Left ventricle myocardium inferior (tissue), 1 donor: ENCODE results near the gene PCNX2. TPM values are rescaled to one million over a fixed set of nuclear protein-coding genes. Genes with fewer than 3 reads are reported as not detected.

Source experiments
- DNase-seq: peaks from one replicate; pipeline ENCODE4 v3.0.0-alpha.2; 2020
- H3K27ac ChIP-seq: fragments of 200-600 bp; replicated peaks from 2 replicates; pipeline ENCODE4 v1.8.0; 2021
- H3K27me3 ChIP-seq: fragments of 200-600 bp; 2 replicates; pipeline ENCODE4 v1.8.0; 2021; ENCODE audit warnings: low read depth
- H3K36me3 ChIP-seq: fragments of 200-600 bp; 2 replicates; pipeline ENCODE4 v1.8.0; 2021
- H3K4me1 ChIP-seq: fragments of 200-600 bp; 2 replicates; pipeline ENCODE4 v1.8.0; 2021
- H3K4me3 ChIP-seq: fragments of 200-600 bp; 2 replicates; pipeline ENCODE4 v1.8.0; 2021; ENCODE audit warnings: mild to moderate bottlenecking, moderate library complexity
- H3K9me3 ChIP-seq: fragments of 200-600 bp; replicated peaks from 2 replicates; pipeline ENCODE4 v1.8.0; 2021
- intact Hi-C: fragments of 100-400 bp; cut with micrococcal nuclease; formaldehyde crosslinking; loops from one replicate; pipeline ENCODE4 v1.11.0; 2022
- total RNA-seq: library from RNA; stranded (reverse); fragmentation: NEBNext Ultra II Directional; extraction: Animal tissue kit (Norgen Biotek cat#: 25700); gene quantifications from one replicate; pipeline ENCODE4 v1.2.1, GENCODE V29; 2021
- TF ChIP-seq, protein P1 (sequence below): fragments of 200-600 bp; IDR thresholded peaks from 2 replicates; pipeline ENCODE4 v1.8.0; 2021; ENCODE audit warnings: antibody characterized with exemption, mild to moderate bottlenecking, borderline replicate concordance
- donor health status: DM: no; HTN: yes; CAD: no; lungs with severe emphysema.

The PCNX2 gene
- total RNA-seq, 1 donor from 2014 or later = 0.82 TPM

GRCh38 chr1:233020426-233020825, 275.1 kb downstream of the PCNX2 start:
- TF ChIP-seq, protein P1, sequence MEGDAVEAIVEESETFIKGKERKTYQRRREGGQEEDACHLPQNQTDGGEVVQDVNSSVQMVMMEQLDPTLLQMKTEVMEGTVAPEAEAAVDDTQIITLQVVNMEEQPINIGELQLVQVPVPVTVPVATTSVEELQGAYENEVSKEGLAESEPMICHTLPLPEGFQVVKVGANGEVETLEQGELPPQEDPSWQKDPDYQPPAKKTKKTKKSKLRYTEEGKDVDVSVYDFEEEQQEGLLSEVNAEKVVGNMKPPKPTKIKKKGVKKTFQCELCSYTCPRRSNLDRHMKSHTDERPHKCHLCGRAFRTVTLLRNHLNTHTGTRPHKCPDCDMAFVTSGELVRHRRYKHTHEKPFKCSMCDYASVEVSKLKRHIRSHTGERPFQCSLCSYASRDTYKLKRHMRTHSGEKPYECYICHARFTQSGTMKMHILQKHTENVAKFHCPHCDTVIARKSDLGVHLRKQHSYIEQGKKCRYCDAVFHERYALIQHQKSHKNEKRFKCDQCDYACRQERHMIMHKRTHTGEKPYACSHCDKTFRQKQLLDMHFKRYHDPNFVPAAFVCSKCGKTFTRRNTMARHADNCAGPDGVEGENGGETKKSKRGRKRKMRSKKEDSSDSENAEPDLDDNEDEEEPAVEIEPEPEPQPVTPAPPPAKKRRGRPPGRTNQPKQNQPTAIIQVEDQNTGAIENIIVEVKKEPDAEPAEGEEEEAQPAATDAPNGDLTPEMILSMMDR = no peak
- intact Hi-C loops = no loop called here
- no peak overlapping the region for H3K4me3 ChIP-seq
- no peaks in the 10 kb centered on the region for H3K36me3 ChIP-seq
- no peak overlapping the region for H3K27ac ChIP-seq
- H3K4me1 ChIP-seq = peaks cover 12% of the 10 kb centered on the region
- DNase-seq = no peak
- no peaks in the 10 kb centered on the region for H3K27me3 ChIP-seq
- H3K9me3 ChIP-seq = no peaks in the 10 kb centered on the region

- no peak overlapping the region for H3K27ac ChIP-seq
- intact Hi-C loops = no loop called here
- TF ChIP-seq, protein P1 = no peak
- H3K36me3 ChIP-seq = no peaks in the 10 kb centered on the region
- no peak for DNase-seq
- H3K27me3 ChIP-seq = no peaks in the 10 kb centered on the region
- no peaks in the 10 kb centered on the region for H3K9me3 ChIP-seq
- peaks cover 12% of the 10 kb centered on the region for H3K4me1 ChIP-seq
- no peak overlapping the region for H3K4me3 ChIP-seq
Measured at GRCh38 chr1:233019778-233020325, 275.7 kb downstream of the PCNX2 start.

DNA sequence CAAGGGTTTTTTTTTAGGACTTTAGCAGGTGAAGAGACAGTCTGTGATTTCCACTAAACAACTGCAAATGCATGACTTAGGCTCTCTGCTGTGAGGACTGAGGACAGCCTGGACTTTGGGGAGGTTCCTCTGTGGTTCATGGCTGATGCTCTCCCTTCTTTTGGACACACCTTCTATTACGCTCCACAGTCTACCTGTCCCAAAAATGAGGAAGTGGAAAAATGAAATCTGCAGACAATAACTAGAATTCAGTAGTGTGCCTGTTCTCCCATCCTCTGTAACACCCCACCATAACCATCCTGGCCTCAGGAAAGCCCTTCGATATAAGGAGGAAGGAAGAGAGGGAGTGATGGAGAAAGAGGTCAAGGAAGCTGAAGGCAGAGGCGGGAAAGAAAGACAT, 276.4 kb downstream of the PCNX2 start:
- DNase-seq = no peak
- H3K27ac ChIP-seq = no peak overlapping the region
- TF ChIP-seq, protein P1 = no peak
- H3K4me1 ChIP-seq = peaks cover 12% of the 10 kb centered on the region
- no peaks in the 10 kb centered on the region for H3K36me3 ChIP-seq
- intact Hi-C loops = no loop called here
- H3K9me3 ChIP-seq = no peaks in the 10 kb centered on the region
- H3K27me3 ChIP-seq = no peaks in the 10 kb centered on the region
- H3K4me3 ChIP-seq = no peak overlapping the region

DNA sequence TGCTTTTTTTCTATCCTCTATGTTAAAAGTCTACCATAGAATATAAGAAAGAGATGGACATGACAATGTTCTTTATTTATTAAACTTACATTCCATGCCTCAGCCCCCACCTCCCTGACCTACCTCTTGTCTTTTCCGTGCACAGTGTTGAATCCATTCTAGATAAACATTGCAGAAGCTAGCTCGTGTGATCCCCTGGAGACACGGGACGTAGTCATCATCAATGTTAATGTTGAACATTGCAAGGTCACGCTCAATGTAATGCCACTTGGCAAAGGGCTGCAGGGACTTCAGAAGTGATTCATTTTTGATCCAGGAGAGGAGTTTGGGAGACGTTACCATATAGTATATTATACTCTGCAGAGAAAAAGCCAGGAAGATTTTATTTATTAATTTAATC, 278.7 kb downstream of the PCNX2 start:
- TF ChIP-seq, protein P1 = no peak
- Histone ChIP-seq H3K36me3 (no peaks in the 10 kb centered on the region), H3K4me1 (peaks cover 12% of the 10 kb centered on the region), H3K27ac (no peak overlapping the region), H3K9me3 (no peaks in the 10 kb centered on the region), H3K27me3 (no peaks in the 10 kb centered on the region), H3K4me3 (no peak overlapping the region)
- no peak for DNase-seq
- intact Hi-C loops = no loop called here

- Histone ChIP-seq H3K36me3 (no peaks in the 10 kb centered on the region), H3K4me1 (peaks cover 10% of the 10 kb centered on the region), H3K27me3 (no peaks in the 10 kb centered on the region), H3K9me3 (no peaks in the 10 kb centered on the region), H3K27ac (no peak overlapping the region), H3K4me3 (no peak overlapping the region)
- intact Hi-C loops = no loop called here
- DNase-seq = no peak
- TF ChIP-seq, protein P1 = no peak
Measured at GRCh38 chr1:233015965-233016364, 279.6 kb downstream of the PCNX2 start.
